K562 (cell line): ENCODE data around the gene AAK1. TPM values are rescaled to one million over a fixed set of nuclear protein-coding genes. Genes with fewer than 3 reads are reported as not detected.
A peak's percentile ranks its signal among the peaks of the same experiment; 100 is the strongest.

ENCODE experiments used
- ASH1L ChIP-seq: fragments of 450-650 bp; IDR thresholded peaks from 2 replicates; pipeline ENCODE4 v1.6.1; 2018; ENCODE audit warnings: borderline replicate concordance, mild to moderate bottlenecking, low read depth; ENCODE audit not compliant: partially characterized antibody
- C11orf30 ChIP-seq: fragments of 450-650 bp; IDR thresholded peaks from 2 replicates; pipeline ENCODE4 v1.6.1; 2016; ENCODE audit warnings: low read depth, mild to moderate bottlenecking
- CREB5 ChIP-seq: fragments of 250-450 bp; sonication (Bioruptor Pico); IDR thresholded peaks from 2 replicates; pipeline ENCODE4 v1.5.0; 2020; ENCODE audit warnings: mild to moderate bottlenecking
- GABPA ChIP-seq: fragments of 200-800 bp; sonication (Bioruptor generic); conservative IDR thresholded peaks from 2 replicates; pipeline ENCODE4 v1.6.1; 2016; ENCODE audit warnings: low read depth, missing genetic modification characterization, missing compliant biosample characterization
- HDAC1 ChIP-seq, 2 experiments: fragments of 450-650 bp; IDR thresholded peaks; 2 replicates each; pipeline ENCODE4 v1.6.1; 2016 to 2017; ENCODE audit warnings: inconsistent platforms in 1 of 2, mild to moderate bottlenecking in 1 of 2, moderate library complexity in 1 of 2
- HMBOX1 ChIP-seq: sonication (generic); IDR thresholded peaks from 2 replicates; pipeline ENCODE4 v1.6.1; 2016
- ILK ChIP-seq: fragments of 450-650 bp; IDR thresholded peaks from 2 replicates; pipeline ENCODE4 v1.6.1; 2016; ENCODE audit warnings: missing genetic modification characterization, low read depth, mild to moderate bottlenecking, missing compliant biosample characterization, moderate library complexity, borderline replicate concordance
- KDM4B ChIP-seq, 2 experiments: fragments of 450-650 bp in 1 of 2; sonication (generic) in 1 of 2; IDR thresholded peaks; 2 replicates each; pipeline ENCODE4 v1.6.1; 2016 to 2017; ENCODE audit warnings: borderline replicate concordance in 2 of 2, antibody characterized with exemption in 1 of 2, low read depth in 1 of 2, mild to moderate bottlenecking in 1 of 2
- NCOR1 ChIP-seq: fragments of 450-650 bp; IDR thresholded peaks from 2 replicates; pipeline ENCODE4 v1.6.1; 2016; ENCODE audit warnings: mild to moderate bottlenecking, moderate library complexity
- NFATC3 ChIP-seq: fragments of 450-650 bp; IDR thresholded peaks from 2 replicates; pipeline ENCODE4 v1.6.1; 2017; ENCODE audit warnings: mild to moderate bottlenecking
- RCOR1 ChIP-seq, 2 experiments: IDR thresholded peaks; 2 replicates each; pipeline ENCODE4 v1.6.1; 2012; ENCODE audit warnings: low read depth in 2 of 2, low read length in 2 of 2, borderline replicate concordance in 1 of 2, improper control_type of control experiment in 1 of 2
- SMAD2 ChIP-seq: fragments of 150-350 bp; IDR thresholded peaks from 2 replicates; pipeline ENCODE4 v1.6.1; 2014; ENCODE audit warnings: low read depth, mild to moderate bottlenecking, low read length
- SMARCA4 ChIP-seq: fragments of 450-650 bp; IDR thresholded peaks from 2 replicates; pipeline ENCODE4 v1.6.1; 2016
- SMARCC2 ChIP-seq: fragments of 450-650 bp; IDR thresholded peaks from 2 replicates; pipeline ENCODE4 v1.6.1; 2017; ENCODE audit warnings: antibody characterized with exemption, moderate library complexity, mild to moderate bottlenecking, low read depth
- ZBTB40 ChIP-seq, 2 experiments: fragments of 450-650 bp in 1 of 2; sonication (generic) in 1 of 2; formaldehyde crosslinking in 1 of 2; IDR thresholded peaks; 2 replicates each; pipeline versions ENCODE4 v1.7.1 to v1.9.0; 2016 to 2022; ENCODE audit warnings: inconsistent platforms in 1 of 2, mild to moderate bottlenecking in 1 of 2, missing genetic modification reagents in 1 of 2
- ZZZ3 ChIP-seq: fragments of 450-650 bp; IDR thresholded peaks from 2 replicates; pipeline ENCODE4 v1.6.1; 2016; ENCODE audit warnings: antibody characterized with exemption, mild to moderate bottlenecking, moderate library complexity
- polyA plus RNA-seq, 8 experiments: library from polyadenylated mRNA; depleted of rRNA in 4 of 8; stranded (reverse) in 5 of 8; unstranded in 3 of 8; fragments of >200 nt; fragmentation: Nextera tagmentation in 2 of 8; fragmentation: Illumina TruSeq in 1 of 8; extraction: Ambion mirVana in 2 of 8; extraction: Trizol in 1 of 8; gene quantifications; 2 replicates each; pipeline versions ENCODE4 v1.2.1 to v1.2.3, GENCODE V29; 2011 to 2014; ENCODE audit warnings: inconsistent platforms in 1 of 8, missing spikeins in 1 of 8
- total RNA-seq, 7 experiments: library from RNA; depleted of rRNA in 6 of 7; stranded (reverse); fragments of >200 nt in 6 of 7; fragmentation: Illumina TruSeq in 2 of 7; extraction: Trizol in 2 of 7; gene quantifications; 2 replicates each; pipeline versions ENCODE4 v1.2.1 to v1.2.3, GENCODE V29; 2011 to 2021; ENCODE audit warnings: low replicate concordance in 1 of 7

The AAK1 gene
- total and polyA plus RNA-seq, 9 of the 15 experiments (the other 6 are each of a cell fraction or from before 2014, with no cell fraction given) = 0.89 to 17.1 (median 6.0) TPM

- TF ChIP-seq ZBTB40 (IDR thresholded peaks at IDR 0.05) (peak; percentile 89), ZBTB40 (CRISPR knock-in tag; IDR thresholded peaks at IDR 0.05) (0 out of 2 replicates have a peak, but pooled peaks have one; percentile 52), SMARCC2 (peak; percentile 61; the same call in 1 of the 2 replicates), NFATC3 (peak; percentile 54; the same call in 1 of the 2 replicates), KDM4B (IDR thresholded peaks at IDR 0.05; ENCODE audit: borderline replicate concordance in 2 of 2, low read depth in 1 of 2) (no peak), C11orf30 (peak; percentile 85), HDAC1 (IDR thresholded peaks at IDR 0.05) (peak in 1 of 2 experiments; percentile 37; a peak in 1 of 4 replicates), HMBOX1 (peak; percentile 78), RCOR1 (IDR thresholded peaks at IDR 0.05; ENCODE audit: borderline replicate concordance in 1 of 2, low read depth in 2 of 2, low read length in 2 of 2) (0 out of 4 replicates have a peak, but pooled peaks of 1 of the 2 experiments have one; percentile 31), ASH1L (no peak), CREB5 (CRISPR knock-in tag) (no peak), NCOR1 (0 out of 2 replicates have a peak, but pooled peaks have one; percentile 5), ILK (tag) (no peak), ZZZ3 (no peak), SMARCA4 (peak; percentile 74), SMAD2 (no peak), GABPA (tag) (peak; percentile 44; the same call in 1 of the 2 replicates)
These were observed 18.3 kb downstream of the AAK1 start (continued) for GRCh38 chr2:69625078-69625795.
